Stimulated activated CD4-positive, alpha-beta T cell treated with anti-CD3 and anti-CD28 coated beads, Interleukin-12 subunit alpha, Interleukin-12 subunit beta, amount 100 ng/mL, for 48 hours (primary cell): Measurements from ENCODE around the gene CDK5RAP3.
"Not testable (repeated sequence)": the region's sequence is repeated elsewhere in the genome, so short reads cannot be mapped to it uniquely, and the experiment has no call there.

Experiments used
- DNase-seq, 3 donors: peaks; one replicate each; pipeline ENCODE4 v3.0.0-alpha.2; 2020; ENCODE audit warnings: low read depth in 2 of 3, low spot score in 1 of 3

The CDK5RAP3 gene

GRCh38 chr17:47973541-47973940 lies 2.6 kb downstream of the CDK5RAP3 start:
- no peak for DNase-seq

GRCh38 chr17:47975189-47975822 lies 4.4 kb downstream of the CDK5RAP3 start:
- DNase-seq, result no peak

GRCh38 chr17:47975823-47976205 lies 4.9 kb downstream of the CDK5RAP3 start:
- no peak for DNase-seq

DNA sequence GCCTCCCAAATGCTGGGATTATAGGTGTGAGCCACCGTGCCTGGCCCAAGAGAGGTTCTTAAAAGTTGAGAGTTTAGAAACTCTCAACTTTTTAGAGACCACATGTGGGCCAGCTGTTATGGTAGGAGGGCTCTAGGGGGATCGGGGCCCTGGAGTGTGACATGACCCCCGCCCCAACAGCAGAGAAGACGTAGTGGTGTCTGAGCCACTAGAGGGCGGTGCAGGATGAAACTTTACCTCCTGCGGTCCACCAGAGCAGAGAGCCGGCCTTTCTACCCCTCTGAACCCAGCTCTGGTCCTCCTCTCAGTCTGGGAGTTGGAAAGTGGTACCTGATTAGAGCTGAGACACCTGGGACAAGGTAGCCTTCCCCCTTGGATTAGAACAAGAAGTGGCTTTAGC lies 7.4 kb downstream of the CDK5RAP3 start:
- peak; percentile 12 to 28 (median 25) for DNase-seq

DNA sequence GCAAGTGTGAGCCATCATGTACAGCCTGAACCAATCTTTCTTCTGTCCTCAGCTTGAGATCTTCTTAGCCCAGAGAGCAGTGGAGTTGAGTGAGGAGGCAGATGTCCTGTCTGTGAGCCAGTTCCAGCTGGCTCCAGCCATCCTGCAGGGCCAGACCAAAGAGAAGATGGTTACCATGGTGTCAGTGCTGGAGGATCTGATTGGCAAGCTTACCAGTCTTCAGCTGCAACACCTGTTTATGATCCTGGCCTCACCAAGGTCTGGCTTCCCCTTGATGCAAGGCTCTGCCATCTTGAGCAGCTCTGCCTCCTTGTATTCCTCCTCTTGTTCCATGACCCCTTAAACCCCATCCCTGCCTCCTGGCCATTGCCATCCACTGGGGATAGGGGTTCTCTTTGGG lies 9.6 kb downstream of the CDK5RAP3 start:
- DNase-seq, result no peak

DNA sequence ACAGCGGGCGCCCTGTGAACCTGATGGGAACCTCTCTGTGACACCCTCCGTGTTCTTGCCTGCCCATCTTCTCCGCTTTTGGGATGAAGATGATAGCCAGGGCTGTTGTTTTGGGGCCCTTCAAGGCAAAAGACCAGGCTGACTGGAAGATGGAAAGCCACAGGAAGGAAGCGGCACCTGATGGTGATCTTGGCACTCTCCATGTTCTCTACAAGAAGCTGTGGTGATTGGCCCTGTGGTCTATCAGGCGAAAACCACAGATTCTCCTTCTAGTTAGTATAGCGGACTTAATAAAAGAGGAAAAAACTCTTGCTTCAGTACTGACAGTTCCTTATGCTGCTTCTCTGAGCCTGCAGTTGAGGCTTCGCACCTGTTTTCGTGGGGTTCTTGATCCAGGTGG lies 10.5 kb downstream of the CDK5RAP3 start:
- DNase-seq, result no peak

DNA sequence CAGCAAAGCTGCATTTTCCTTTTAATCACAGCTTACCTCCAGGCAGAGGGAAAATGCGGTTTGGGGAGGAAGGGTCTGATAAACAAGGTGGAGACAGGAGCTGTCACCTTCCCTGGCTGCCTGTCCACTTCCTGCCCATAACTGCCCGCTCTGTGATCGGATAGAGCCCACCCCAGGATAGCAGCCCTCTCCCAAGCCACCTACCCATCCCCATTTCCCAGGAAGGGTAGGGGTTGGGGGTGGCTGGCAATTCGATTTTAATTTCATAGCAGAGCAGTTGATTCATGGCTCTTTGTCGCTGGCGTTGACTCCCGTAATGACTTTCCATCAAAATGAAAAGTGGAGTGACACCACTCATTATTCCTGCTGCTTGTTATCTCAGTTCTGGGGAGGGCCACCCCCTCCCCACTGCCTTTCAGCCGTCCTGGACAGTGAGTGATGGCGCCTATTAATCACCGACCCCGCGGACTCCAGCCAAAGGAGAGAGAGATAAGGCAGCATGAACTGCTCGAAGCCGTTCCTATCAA lies 11.2 kb downstream of the CDK5RAP3 start:
- no peak for DNase-seq

DNA sequence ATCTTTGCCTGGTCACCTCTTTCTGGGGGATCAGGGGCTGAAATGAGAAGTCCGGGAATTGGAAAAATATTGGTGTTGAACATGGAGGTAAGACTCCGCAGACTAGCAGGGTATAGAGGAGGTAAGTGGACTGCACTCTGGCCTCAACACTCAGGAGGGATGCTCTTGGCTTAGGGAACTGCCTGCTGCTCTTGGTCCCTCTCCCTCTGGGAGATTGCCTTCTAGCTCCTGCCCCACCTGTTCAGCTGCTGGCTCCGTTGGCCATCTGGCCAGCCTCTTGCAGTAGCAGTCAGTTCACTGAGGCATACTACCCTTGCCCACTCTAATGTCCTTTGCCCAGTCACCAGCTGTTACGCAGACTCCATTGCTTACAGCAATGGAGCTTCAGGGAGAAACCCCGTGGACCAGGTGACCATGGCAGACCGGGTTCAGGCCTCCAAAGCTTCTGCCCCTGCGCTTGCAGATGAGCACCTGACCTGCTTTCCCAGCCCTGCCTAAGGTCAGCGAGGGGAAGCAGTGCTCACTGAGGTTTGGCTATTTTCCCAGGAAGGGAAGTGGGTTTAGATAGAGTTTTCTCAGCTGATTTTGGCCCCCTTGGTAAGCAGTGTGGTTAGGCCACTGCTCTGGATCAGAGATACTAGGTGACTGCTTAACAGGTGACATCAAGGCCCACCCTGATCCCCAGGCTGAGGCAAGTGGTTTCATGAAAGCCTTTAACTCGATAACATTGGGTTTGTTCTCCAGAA lies 11.9 kb downstream of the CDK5RAP3 start:
- no peak for DNase-seq

DNA sequence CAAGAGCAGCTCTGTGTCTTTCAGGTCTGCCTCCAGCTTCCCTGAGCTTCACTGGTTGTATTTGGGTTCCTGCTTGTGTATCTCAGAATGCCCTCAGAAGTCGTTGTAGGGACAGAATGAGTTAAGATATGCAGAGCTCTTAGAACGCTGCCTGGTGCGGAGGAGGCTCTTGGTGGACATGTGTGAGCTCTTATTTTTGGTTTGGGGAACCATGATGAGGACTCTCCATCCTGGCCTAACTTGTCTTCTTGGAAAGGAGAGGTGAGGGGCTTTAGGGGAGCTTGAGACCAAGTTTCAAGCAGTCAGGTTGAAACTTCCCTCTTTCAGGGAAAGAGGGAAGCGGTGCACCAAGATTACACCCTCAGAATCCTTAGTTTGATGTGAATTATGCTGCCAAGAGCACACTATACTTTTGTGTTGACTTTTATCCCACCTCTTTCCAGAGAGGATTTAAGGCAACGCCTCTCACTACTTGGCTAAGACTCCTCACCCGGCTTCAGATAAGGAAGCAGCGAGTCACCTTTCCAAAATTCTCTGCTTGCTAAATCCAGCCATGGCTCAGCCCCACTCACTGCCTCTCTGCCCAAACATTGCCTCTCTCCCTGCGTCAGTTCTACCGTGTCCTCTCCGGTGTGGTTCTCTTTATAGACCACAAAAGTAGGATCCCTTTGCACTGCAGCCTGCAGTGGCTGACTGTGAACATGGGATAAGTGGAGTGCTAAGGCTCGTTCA lies 12.7 kb downstream of the CDK5RAP3 start:
- DNase-seq, result no peak

DNA sequence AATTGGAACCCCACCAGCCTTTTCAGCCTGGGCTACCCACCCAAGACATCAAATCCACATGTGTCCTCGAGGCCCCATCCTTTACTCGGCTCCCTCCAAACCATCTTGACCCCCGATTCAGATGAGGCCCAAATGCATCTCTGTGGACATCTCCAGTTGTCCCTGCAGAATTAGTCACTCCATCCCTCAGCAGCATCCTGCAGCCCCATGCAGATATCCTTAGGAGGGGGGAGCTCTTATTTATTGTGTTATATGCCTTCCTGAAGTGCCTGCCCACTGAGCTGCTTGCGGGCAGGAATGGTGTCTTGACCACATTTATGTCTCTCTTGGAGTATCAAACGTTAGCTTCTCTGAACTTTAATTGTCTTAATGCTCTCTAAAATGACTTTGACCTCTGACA lies 15.6 kb downstream of the CDK5RAP3 start:
- no peak for DNase-seq

- no peak for DNase-seq
These were observed 16.4 kb downstream of the CDK5RAP3 start for GRCh38 chr17:47987240-47987835.

- DNase-seq, result not testable (repeated sequence)
These were observed 17.5 kb downstream of the CDK5RAP3 start for GRCh38 chr17:47988445-47988844.

DNA sequence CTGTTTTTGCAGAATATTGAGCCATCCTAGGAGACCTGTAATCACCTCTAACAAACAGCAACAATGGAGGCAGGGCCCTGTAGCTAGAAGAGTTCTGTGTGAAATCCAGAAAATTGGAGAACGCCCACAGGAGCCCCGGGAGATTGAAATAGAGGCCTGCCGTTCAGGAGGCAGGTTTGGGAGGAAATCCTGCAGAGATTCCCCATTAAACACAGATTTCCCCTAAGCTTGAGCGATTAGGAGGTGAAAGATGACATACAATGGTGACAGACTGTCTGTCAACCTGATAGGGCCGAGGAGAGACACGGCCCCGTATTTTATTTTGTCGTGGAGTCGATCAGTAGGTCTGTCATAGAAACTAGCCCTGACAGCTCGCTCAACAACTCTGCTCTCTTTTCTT lies 18.2 kb downstream of the CDK5RAP3 start:
- DNase-seq, result no peak

GRCh38 chr17:47989700-47990099 lies 18.8 kb downstream of the CDK5RAP3 start:
- no peak for DNase-seq

GRCh38 chr17:47990962-47991731 lies 20.2 kb downstream of the CDK5RAP3 start:
- DNase-seq, result no peak

- DNase-seq, result no peak
These were observed 21.3 kb downstream of the CDK5RAP3 start for GRCh38 chr17:47992216-47992615.

- no peak for DNase-seq
These were observed 22.2 kb downstream of the CDK5RAP3 start for GRCh38 chr17:47993031-47993564.

DNA sequence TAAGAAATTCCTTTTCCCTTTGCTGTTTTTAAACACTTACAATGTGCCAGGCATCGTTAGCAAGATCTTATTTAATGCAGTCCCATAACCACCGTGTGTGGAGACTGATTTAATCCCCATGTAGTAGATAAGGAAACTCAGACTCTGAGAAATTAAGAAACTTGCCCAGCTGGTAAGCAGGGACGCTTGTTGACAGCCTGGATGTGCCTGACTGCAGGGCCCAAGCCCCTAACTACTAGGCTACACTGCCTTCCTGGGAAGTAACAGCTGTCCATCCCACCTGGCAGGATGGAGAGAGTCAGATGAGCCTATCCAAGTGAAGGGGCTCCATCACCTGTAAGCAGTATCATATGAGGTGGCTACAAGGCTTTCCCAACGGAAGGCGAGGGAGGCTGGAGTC lies 23.1 kb downstream of the CDK5RAP3 start:
- no peak for DNase-seq

- no peak for DNase-seq
These were observed 23.8 kb downstream of the CDK5RAP3 start for GRCh38 chr17:47994724-47995123.

- DNase-seq, result no peak
These were observed 24.5 kb downstream of the CDK5RAP3 start for GRCh38 chr17:47995241-47995935.
